ENCODE results near the gene CYP2U1. TPM values are rescaled to one million over a fixed set of nuclear protein-coding genes. Genes with fewer than 3 reads are reported as not detected.

Gene CYP2U1
- total RNA-seq, 4 donors from 2014 or later, result 3.5 to 8.6 (median 5.1) TPM

DNA sequence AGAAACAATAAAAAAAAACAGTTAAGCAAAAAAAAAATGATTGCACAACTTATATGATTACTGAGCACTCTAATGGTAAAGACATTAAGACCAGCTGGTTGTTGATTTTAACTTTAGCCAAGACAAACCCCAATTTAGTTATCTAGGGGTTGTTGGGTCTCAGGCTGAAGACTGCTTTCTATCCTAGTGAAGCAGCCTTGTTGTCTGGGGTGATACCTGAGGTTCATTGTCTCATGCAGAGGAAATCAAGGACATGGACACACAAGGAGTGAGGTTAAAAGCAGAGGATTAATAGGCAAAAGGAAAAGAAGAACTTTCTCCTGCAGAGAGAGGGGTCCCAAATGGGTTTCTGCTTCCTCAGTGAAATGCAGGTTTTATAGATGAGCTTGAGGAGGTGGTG is 40.0 kb upstream of the CYP2U1 start:
- TF ChIP-seq POLR2A (IDR thresholded peaks at IDR 0.05) (no peak), POLR2AphosphoS5 (IDR thresholded peaks at IDR 0.05) (no peak), EP300 (IDR thresholded peaks at IDR 0.05; ENCODE audit: low read depth) (no peak)
- TF ChIP-seq, protein P1, sequence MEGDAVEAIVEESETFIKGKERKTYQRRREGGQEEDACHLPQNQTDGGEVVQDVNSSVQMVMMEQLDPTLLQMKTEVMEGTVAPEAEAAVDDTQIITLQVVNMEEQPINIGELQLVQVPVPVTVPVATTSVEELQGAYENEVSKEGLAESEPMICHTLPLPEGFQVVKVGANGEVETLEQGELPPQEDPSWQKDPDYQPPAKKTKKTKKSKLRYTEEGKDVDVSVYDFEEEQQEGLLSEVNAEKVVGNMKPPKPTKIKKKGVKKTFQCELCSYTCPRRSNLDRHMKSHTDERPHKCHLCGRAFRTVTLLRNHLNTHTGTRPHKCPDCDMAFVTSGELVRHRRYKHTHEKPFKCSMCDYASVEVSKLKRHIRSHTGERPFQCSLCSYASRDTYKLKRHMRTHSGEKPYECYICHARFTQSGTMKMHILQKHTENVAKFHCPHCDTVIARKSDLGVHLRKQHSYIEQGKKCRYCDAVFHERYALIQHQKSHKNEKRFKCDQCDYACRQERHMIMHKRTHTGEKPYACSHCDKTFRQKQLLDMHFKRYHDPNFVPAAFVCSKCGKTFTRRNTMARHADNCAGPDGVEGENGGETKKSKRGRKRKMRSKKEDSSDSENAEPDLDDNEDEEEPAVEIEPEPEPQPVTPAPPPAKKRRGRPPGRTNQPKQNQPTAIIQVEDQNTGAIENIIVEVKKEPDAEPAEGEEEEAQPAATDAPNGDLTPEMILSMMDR (IDR thresholded peaks at IDR 0.05), result no peak
- no peak overlapping the region for H3K27ac ChIP-seq
- no peak for DNase-seq
- peaks cover 0 to 12% (median 4%) of the 10 kb centered on the region in 4 donors for H3K4me1 ChIP-seq
- in situ Hi-C loops (cut with MboI; ENCODE audit: low pct_ligation_motif_present in 1 of 4, low pct_unique_long_range_greater_than_20kb in 1 of 4, low sequenced_read_pairs in 3 of 4), result no loop called here
- peaks cover 3 to 12% of the 10 kb centered on the region in 2 donors for H3K9me3 ChIP-seq
- no peaks in the 10 kb centered on the region for H3K27me3 ChIP-seq
- intact Hi-C loops (cut with DNase I; ENCODE audit: low total_unique reads), result no loop called here
- no peaks in the 10 kb centered on the region for H3K36me3 ChIP-seq
- H3K4me3 ChIP-seq, result no peak overlapping the region

DNA sequence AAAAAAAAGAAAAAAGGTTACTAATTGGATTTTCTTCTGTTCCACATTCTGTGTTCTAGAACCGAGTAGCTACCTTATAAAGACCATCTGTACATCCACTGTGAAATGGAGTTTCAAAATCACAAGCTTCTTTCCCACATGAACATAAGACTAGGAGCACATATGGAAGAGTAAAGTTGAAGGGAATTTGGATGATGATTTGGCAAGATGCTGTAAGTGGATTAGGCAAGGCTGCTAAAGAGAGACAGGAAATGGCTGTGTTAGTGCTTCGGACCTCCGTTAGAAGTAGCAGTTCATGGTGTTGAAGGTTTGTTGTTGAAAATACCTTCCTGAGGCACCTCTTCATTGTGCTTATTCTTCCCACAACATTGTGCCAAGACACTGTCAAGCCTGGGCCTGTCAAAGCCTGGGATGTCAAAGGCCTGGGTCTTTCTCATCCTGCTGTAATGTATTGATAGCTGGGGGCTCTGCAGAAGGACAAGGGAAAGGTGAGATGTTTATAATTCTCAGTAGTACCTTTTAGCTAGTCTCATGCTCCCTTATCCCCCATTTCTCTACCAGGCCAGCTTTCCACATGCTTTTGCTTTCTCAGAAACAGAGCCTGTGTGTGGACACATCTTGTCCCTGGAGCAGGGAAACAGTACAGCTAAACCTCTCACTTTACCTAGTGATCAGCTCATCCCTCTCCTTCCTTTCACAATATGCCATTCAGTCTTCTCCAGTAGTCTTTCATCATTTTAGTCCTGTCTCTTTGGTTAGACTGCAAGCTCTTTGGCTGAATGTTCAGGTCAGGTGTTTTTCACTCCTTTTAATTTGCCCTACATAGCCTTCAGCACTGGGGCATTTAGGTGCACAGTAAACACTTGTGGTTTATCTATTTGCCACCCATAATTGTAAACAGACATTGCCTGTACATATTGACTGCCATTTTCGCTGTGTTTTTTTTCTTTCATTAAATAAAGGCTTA is 37.9 kb upstream of the CYP2U1 start:
- peaks cover 0 to 21% (median 8%) of the 10 kb centered on the region in 4 donors for H3K4me1 ChIP-seq
- intact Hi-C loops (cut with DNase I; ENCODE audit: low total_unique reads), result no loop called here
- DNase-seq, result no peak
- WGBS, 2 donors (ENCODE audit: low coverage in 1 of 2), result 76 to 93% methylated on average over 2 to 4 of the region's 4 CpGs
- in situ Hi-C loops (cut with MboI; ENCODE audit: low pct_ligation_motif_present in 1 of 4, low pct_unique_long_range_greater_than_20kb in 1 of 4, low sequenced_read_pairs in 3 of 4), result no loop called here
- H3K27ac ChIP-seq, result peak overlapping the region in 2 of 4 donors; percentile 24 to 73
- no peak for TF ChIP-seq POLR2AphosphoS5 (IDR thresholded peaks at IDR 0.05)
- no peak for TF ChIP-seq POLR2A (IDR thresholded peaks at IDR 0.05)
- no peak for TF ChIP-seq EP300 (IDR thresholded peaks at IDR 0.05; ENCODE audit: low read depth)
- TF ChIP-seq, protein P1 (IDR thresholded peaks at IDR 0.05), result no peak
- peaks cover 3 to 4% of the 10 kb centered on the region in 2 donors for H3K9me3 ChIP-seq
- no peak overlapping the region for H3K4me3 ChIP-seq
- H3K36me3 ChIP-seq, result no peaks in the 10 kb centered on the region
- H3K27me3 ChIP-seq, result no peaks in the 10 kb centered on the region

DNA sequence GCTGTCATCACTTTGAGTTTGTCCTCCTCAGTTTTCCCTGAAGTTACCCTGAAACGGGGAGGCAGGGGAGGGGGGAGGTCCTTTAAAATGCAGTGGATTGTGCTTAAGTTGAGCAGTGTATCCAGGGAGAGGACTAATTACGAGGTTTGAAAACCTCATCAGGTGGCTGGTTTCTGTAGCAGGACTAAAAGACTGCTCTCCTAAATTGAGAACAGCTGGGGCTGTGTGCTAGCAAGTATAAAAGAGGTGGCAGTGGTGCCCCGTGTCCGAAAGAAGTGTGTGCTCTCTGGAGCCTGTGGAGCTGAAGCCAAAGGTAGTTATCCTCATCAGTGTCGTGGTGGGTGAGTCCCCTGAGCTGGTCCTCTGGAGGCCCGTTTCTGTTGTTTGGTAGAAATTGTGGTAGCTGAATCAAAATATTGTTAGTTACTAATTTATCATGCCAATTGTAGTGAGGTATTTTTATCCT is 37.2 kb upstream of the CYP2U1 start:
- Histone ChIP-seq H3K4me1 (peaks cover 0 to 21% (median 8%) of the 10 kb centered on the region in 4 donors), H3K9me3 (peaks cover 0 to 3% of the 10 kb centered on the region in 2 donors), H3K4me3 (no peak overlapping the region), H3K36me3 (no peaks in the 10 kb centered on the region), H3K27ac (peak overlapping the region in 2 of 4 donors; percentile 24 to 73), H3K27me3 (no peaks in the 10 kb centered on the region)
- WGBS, 2 donors (ENCODE audit: low coverage in 1 of 2), result 67 to 76% methylated on average over 4 to 6 of the region's 6 CpGs
- TF ChIP-seq, protein P1 (IDR thresholded peaks at IDR 0.05), result no peak
- no peak for TF ChIP-seq POLR2A (IDR thresholded peaks at IDR 0.05)
- TF ChIP-seq POLR2AphosphoS5 (IDR thresholded peaks at IDR 0.05), result no peak
- no peak for TF ChIP-seq EP300 (IDR thresholded peaks at IDR 0.05; ENCODE audit: low read depth)
- intact Hi-C loops (cut with DNase I; ENCODE audit: low total_unique reads), result no loop called here
- in situ Hi-C loops (cut with MboI; ENCODE audit: low pct_ligation_motif_present in 1 of 4, low pct_unique_long_range_greater_than_20kb in 1 of 4, low sequenced_read_pairs in 3 of 4), result no loop called here
- no peak for DNase-seq

DNA sequence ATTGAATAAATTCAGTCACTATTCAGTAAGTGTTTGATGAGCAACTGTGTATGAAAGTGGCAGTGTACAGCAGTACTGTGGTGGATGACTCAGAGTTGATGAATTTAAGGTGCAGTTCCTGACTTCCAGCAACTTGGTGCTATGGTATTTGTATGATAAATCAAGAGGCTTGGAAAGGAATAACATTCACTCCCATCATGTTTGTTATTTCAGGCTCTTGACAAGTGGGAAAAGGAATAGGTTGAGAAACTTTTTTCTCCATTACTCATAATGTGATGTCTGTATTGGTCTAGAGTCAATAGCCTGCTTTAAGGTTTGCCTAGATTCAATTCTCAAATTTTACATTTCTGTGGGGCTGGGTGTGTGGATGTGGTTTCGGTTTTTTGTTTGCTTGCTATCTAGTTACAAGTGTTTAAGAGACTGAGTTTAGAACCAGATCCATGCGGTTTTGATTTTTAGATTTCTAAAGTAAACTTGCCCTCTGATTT is 35.1 kb upstream of the CYP2U1 start:
- Histone ChIP-seq H3K27me3 (no peaks in the 10 kb centered on the region), H3K27ac (peak overlapping the region; percentile 33 to 73 (median 62)), H3K4me3 (no peak overlapping the region), H3K36me3 (no peaks in the 10 kb centered on the region), H3K4me1 (peaks cover 0 to 21% (median 8%) of the 10 kb centered on the region in 4 donors), H3K9me3 (no peaks in the 10 kb centered on the region)
- in situ Hi-C loops (cut with MboI; ENCODE audit: low pct_ligation_motif_present in 1 of 4, low pct_unique_long_range_greater_than_20kb in 1 of 4, low sequenced_read_pairs in 3 of 4), result no loop called here
- 45 to 80% methylated on average over 1 to 2 of the region's 2 CpGs for WGBS, 2 donors (ENCODE audit: low coverage in 1 of 2)
- TF ChIP-seq POLR2AphosphoS5 (IDR thresholded peaks at IDR 0.05), result peak in 1 of 3 donors; percentile 26
- TF ChIP-seq POLR2A (IDR thresholded peaks at IDR 0.05), result no peak
- intact Hi-C loops (cut with DNase I; ENCODE audit: low total_unique reads), result no loop called here
- no peak for DNase-seq

Data from transverse colon (tissue), 4 donors.